Muscle of back (tissue), 13 donors: ENCODE data around the gene HMGN3. TPM values are rescaled to one million over a fixed set of nuclear protein-coding genes. Genes with fewer than 3 reads are reported as not detected.
"Not testable (repeated sequence)": the region's sequence is repeated elsewhere in the genome, so short reads cannot be mapped to it uniquely, and the experiment has no call there.

Experiments used
- DNase-seq, 3 donors: peaks; one replicate each; pipeline versions ENCODE4 v3.0.0 to v3.0.0-alpha.2; 2013
- long read RNA-seq, 9 donors: transcript quantifications; one replicate each; lab custom pipeline, GENCODE V29; 2026
- polyA plus RNA-seq, 10 donors: library from polyadenylated mRNA; unstranded; fragments of 120-200 nt; gene quantifications; one replicate each; pipeline ENCODE4 v1.2.1, GENCODE V29; 2013; ENCODE audit not compliant: insufficient read length in 10 of 10

HMGN3 gene
- 100 to 1,000 TPM; 106 to 160 (median 126) TPM for polyA plus RNA-seq
- long read RNA-seq, donor 1, transcript HMGN3-202 (6 exons, 872 nt) = minor isoform, 6 of 47 reads
- long read RNA-seq, donor 1, transcript HMGN3-201 (6 exons, 831 nt) = major isoform, 19 of 47 reads
- long read RNA-seq, donor 1, partial matches to known transcripts = 0 of 47 reads
- long read RNA-seq, donor 1, other reads (novel, unspliced or antisense) = 22 of 47 reads
- long read RNA-seq, donor 2, transcript HMGN3-202 (6 exons, 872 nt) = minor isoform, 17 of 56 reads
- long read RNA-seq, donor 2, transcript HMGN3-201 (6 exons, 831 nt) = major isoform, 19 of 56 reads
- long read RNA-seq, donor 2, partial matches to known transcripts = 0 of 56 reads
- long read RNA-seq, donor 2, other reads (novel, unspliced or antisense) = 19 of 56 reads
- long read RNA-seq, donor 3 = 0 reads
- long read RNA-seq, donor 4, transcript HMGN3-201 (6 exons, 831 nt) = major isoform, 14 of 50 reads
- long read RNA-seq, donor 4, partial matches to known transcripts = 8 of 50 reads
- long read RNA-seq, donor 4, other reads (novel, unspliced or antisense) = 24 of 50 reads
- long read RNA-seq, donor 5, transcript HMGN3-201 (6 exons, 831 nt) = major isoform, 25 of 74 reads
- long read RNA-seq, donor 5, transcript HMGN3-202 (6 exons, 872 nt) = minor isoform, 20 of 74 reads
- long read RNA-seq, donor 5, partial matches to known transcripts = 6 of 74 reads
- long read RNA-seq, donor 5, other reads (novel, unspliced or antisense) = 21 of 74 reads
- long read RNA-seq, donor 6, transcript HMGN3-201 (6 exons, 831 nt) = major isoform, 24 of 76 reads
- long read RNA-seq, donor 6, transcript HMGN3-202 (6 exons, 872 nt) = minor isoform, 19 of 76 reads
- long read RNA-seq, donor 6, partial matches to known transcripts = 7 of 76 reads
- long read RNA-seq, donor 6, other reads (novel, unspliced or antisense) = 26 of 76 reads
- long read RNA-seq, donor 7, transcript HMGN3-202 (6 exons, 872 nt) = minor isoform, 13 of 54 reads
- long read RNA-seq, donor 7, transcript HMGN3-201 (6 exons, 831 nt) = major isoform, 19 of 54 reads
- long read RNA-seq, donor 7, partial matches to known transcripts = 6 of 54 reads
- long read RNA-seq, donor 7, other reads (novel, unspliced or antisense) = 13 of 54 reads
- long read RNA-seq, donor 8, transcript HMGN3-202 (6 exons, 872 nt) = minor isoform, 16 of 71 reads
- long read RNA-seq, donor 8, transcript HMGN3-201 (6 exons, 831 nt) = major isoform, 39 of 71 reads
- long read RNA-seq, donor 8, partial matches to known transcripts = 6 of 71 reads
- long read RNA-seq, donor 8, other reads (novel, unspliced or antisense) = 10 of 71 reads
- long read RNA-seq, donor 9, partial matches to known transcripts = 0 of 3 reads
- long read RNA-seq, donor 9, other reads (novel, unspliced or antisense) = 0 of 3 reads

DNA sequence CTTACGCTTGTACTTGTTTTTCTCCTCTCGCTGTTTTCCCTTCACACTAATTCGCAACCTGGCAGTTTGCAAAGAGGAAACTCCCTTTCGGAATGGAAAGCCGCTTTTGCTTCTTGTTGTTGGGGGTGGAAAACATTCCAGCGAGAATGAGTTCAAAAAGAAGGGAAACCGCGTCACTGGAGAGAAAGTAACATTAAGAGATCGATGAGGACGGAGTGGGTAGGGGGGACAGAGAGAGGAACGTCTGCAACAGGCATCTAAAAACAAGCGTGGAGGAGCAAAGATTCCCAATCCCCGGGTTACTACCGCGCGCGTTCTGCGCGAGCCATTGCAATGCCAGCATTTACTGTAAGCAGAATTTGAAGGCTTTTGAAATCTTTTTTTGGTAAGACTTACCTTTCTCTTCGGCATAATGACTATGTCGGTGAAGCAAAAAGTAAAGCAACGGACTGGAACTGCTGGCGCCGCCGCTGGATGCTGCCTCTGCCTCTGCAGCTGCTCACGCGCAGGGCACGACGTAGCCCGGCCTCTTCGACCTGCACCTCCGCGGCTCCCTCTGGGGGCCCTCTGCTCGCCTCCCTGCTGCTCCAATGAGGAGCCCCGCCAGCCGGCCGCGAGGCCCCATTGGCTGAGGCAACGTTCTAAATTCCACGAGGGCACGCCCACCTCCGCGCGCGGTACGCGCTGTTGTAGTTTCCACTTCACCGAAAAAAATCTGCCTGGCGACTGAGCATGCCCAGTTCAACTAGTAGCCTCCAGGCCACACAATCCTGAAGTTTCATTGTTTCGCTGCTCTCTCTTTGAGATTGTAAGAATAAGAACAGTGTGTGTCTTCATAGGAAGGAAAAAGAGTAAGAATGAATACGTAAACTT lies at the start of gene HMGN3:
TSS of gene HMGN3 (minus strand) at position 533 of the 873 bp plus-strand sequence.
- DNase-seq = peak; percentile 90 to 97 (median 95)

GRCh38 chr6:79280756-79281155 lies 46.3 kb upstream of the HMGN3 start:
- no peak for DNase-seq

DNA sequence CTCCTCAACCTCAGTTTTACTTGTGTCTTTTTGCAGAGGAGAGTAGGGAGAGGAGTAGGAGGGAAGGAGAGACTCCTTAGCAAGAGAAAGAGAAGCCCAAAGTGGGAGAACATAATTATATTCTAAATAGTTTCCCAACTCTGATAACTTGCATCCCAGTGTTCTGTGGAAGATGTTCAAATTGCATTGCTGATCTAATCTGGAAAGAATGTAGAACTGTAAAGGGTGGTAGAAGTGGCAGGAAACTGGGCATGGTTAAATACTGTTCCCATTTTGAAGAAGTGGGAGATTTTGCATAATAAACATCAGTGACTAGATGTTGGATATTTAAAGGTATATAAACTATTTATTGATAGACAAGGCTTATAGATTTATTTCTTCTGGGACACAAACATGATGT lies 42.6 kb upstream of the HMGN3 start:
- DNase-seq = no peak

DNA sequence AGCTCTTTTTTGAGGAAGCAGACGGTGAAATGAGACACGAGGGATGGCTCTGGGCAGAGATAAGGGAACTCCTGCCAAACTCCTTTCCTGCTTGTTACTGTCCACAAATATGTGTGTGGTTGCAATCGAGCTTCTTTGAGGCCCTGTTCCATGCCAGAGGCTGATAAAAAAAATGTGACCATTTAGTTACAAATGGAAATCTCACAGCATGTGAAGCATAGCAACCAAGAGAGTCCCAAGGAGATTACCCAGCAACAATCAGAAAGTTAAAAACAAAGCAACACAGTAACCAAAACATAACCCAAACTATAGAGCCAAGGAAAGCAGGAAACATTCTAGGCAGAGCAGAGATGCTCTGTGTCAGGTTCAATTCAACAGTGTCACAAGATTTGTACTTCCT lies 35.4 kb upstream of the HMGN3 start:
- DNase-seq = peak; percentile 43 to 73 (median 57)

DNA sequence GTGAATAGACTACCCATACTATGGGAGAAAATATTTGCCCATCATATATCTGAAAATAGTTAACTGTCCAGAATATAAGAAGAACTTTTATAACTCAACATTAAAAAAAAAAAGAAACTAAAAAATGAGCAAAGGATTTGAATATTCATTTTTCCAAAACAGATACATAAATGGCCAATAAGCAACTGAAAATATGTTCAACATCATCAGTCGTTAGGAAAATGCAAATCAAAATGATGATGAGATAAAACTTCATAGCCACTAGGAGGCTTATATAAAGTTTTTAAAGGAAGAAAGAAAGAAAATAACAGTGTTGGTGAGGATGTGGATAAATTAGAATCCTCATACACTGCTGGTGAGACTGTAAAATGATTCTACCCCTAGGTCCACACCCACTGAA lies 32.6 kb upstream of the HMGN3 start:
- no peak for DNase-seq

GRCh38 chr6:79266051-79266450 lies 31.6 kb upstream of the HMGN3 start:
- no peak for DNase-seq

DNA sequence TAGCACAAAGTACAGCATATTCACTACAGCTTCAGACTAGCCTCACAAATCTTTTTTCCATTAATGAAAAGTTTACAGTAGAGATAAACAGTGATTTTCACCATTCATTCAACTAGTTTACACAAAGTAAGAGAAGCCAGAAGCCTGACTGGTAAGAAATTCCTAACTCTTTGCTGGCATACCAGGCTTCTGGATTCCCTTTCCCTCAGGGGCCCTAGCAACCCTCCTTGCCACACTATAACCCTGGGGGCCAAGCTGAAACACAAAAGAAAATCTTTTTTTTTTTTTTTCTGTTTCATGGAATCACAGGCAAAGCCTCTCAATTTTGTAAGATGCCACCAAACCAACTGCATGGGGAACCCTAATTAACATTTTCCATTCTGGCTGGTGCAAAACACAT lies 28.9 kb upstream of the HMGN3 start:
- DNase-seq = no peak

DNA sequence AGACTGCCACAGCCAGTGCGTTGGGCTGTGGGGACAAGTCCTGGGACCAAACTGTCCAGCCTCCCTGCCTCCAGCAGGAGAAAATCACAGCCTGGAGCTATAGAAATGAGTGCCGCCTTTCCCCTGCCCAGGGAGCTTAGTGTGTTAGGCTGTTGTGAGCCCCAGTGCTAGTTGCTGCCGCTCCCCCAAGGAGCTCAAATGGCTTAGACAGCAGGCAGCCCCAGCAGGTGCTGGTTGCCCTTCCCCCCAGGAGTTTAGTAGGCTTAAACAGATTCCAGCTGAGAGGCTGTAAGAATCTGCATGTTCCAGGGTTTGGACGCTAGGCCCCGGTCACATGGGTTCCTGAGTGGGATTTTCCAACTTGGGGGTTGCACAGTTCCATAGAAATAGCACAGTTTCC lies 27.2 kb upstream of the HMGN3 start:
- no peak for DNase-seq

- no peak for DNase-seq
Measured at GRCh38 chr6:79260772-79261171, 26.3 kb upstream of the HMGN3 start.

DNA sequence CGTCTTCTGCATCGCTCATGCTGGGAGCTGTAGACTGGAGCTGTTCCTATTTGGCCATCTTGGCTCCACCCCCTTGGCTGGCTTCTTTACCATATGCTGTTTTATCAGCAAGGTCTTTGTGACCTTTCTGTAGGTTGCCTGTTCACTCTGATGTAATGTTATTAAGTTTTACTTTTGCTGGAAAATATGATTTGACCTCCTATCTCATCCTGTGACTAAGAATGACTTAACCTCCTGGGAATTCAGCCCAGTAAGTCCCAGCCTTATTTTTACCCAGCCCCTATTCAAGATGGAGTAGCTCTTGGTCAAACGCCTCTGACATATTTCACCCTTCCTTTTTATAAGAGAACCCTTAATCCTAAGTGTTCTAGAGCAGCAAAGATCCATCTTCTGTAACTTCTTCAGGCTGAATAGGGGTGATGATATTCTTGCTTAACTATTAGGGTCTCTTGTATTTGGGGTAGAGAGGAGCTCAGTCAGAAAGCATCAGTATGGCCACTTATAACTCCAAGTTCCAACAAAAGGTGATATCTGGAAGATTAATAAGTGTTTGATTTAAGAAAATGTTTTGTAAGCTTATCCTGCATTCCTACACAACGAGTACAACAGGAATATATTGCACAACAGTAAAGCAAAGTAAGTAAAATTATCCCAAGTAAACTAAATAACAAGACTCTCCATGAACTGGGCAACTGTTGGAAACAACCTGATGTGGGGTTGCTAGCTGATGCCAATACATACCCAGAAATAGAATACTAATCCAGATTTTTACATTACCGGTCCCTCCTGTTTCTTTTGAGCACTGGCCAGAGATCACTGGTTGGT lies 23.1 kb upstream of the HMGN3 start:
- DNase-seq = no peak

DNA sequence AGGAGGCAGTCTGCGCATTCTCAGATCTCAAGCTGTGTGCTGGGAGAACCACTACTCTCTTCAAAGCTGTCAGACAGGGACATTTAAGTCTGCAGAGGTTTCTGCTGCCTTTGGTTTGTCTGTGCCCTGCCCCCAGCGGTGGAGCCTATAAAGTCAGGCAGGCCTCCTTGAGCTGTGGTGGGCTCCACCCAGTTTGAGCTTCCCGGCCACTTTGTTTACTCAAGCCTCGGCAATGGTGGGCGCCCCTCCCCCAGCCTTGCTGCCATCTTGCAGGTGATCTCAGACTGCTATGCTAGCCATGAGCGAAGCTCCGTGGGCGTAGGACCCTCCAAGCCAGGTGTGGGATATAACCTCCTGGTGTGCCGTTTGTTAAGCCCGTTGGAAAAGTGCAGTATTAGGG lies 22.3 kb upstream of the HMGN3 start:
- DNase-seq = not testable (repeated sequence)

DNA sequence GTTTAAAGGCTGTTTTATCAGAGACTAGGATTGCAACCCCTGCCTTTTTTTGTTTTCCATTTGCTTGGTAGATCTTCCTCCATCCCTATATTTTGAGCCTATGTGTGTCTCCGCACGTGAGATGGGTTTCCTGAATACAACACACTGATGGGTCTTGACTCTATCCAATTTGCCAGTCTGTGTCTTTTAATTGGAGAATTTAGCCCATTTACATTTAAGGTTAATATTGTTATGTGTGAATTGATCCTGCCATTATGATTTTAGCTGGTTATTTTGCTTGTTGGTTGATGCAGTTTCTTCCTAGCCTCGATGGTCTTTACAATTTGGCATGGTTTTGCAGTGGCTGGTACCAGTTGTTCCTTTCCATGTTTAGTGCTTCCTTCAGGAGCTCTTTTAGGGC lies 20.6 kb upstream of the HMGN3 start:
- DNase-seq = not testable (repeated sequence)

DNA sequence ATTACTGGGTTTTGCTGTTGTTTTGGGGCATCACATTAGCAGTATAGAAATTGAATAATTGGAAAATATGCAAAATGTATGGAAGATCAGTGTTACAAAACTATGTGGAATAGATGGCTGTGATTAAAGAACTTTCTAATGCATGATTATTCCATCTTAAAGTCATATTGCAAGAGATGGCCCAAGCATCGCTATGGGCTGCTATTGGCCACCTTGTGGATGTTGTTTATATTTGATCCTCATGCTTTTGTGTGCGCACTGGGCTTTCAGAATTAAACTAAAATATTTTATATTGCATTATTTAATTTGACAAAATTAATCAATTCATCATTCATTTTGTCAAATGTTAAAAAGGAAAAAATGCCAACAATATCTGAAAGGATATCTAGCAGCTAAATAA lies 16.1 kb upstream of the HMGN3 start:
- DNase-seq = no peak

- DNase-seq = no peak
Measured at GRCh38 chr6:79250107-79250514, 15.6 kb upstream of the HMGN3 start.

- DNase-seq = no peak
Measured at GRCh38 chr6:79249136-79249535, 14.7 kb upstream of the HMGN3 start.

DNA sequence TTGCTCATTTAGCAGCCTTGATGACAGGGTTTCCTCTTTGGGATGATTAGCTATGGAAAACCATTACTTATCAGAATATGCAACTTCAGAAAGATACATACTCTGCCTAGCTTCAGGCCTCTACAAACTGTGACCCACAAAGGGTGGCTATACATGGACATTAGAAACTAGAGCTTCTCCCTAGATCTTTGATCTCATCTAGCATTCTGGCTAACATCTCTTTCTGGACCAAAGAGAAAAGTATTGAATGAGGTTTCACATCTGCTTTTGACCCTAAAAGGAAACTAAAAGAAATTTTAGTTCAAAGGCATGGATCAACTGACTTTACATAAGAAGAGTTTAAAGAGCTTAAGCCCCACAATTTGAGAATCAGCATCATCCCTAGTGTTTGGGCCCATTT lies 12.4 kb upstream of the HMGN3 start:
- no peak for DNase-seq

DNA sequence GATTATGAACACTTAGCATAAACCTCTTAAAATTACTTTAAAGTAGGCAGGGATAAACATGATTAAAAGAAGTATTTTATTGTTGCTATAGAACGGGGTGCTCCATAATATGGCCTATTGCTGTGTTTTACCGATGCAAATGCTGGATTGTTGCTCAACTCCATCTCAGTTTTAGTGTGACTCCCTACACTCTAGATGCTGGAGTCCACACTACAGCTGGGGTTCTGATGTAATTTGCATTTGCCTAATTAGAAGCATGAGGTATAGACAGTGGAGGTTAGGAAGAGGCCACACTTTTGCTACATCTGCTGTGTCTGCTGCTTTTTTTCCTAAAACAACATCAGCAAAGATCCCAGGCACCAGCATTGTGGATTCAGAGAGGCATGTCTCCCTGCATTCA lies 6.7 kb upstream of the HMGN3 start:
- DNase-seq = no peak

GRCh38 chr6:79240509-79240908 lies 6.0 kb upstream of the HMGN3 start:
- no peak for DNase-seq

DNA sequence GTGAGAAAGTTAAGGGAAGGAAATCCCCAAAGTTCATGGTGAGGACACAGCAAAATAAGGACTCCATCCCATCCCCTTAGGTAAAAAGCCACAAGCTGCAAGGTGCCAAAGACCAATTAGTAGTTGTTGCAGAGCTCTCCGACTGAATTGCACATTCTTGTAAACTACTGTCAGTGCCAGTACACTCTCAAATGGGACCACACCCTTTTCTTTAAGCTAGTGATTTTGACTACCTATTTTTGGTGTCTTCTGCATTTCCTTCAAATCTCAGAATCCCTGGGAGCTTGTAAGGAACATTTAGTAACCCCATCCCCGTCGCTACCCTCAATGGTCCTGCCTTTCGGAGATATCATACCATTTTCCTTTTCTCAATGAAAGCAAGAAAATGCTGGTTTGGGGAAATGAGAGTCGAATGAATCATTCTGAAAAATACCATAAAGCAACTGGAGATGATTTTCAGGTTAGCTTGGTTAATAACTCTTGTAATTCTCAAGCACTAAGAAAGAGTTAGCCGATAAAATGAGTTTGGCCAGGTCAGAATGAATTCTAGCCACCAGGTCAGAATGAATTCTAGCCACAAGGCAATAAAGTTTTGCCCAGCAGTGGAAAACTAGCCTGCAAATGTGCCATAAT lies 5.2 kb upstream of the HMGN3 start:
- DNase-seq = no peak
